ENCODE measurements around the gene ABHD16B. TPM values are rescaled to one million over a fixed set of nuclear protein-coding genes. Genes with fewer than 3 reads are reported as not detected.

The ABHD16B gene
- total and polyA plus RNA-seq, 2 donors (not counting 1 experiment from before 2014, with no cell fraction given), result not detected

DNA sequence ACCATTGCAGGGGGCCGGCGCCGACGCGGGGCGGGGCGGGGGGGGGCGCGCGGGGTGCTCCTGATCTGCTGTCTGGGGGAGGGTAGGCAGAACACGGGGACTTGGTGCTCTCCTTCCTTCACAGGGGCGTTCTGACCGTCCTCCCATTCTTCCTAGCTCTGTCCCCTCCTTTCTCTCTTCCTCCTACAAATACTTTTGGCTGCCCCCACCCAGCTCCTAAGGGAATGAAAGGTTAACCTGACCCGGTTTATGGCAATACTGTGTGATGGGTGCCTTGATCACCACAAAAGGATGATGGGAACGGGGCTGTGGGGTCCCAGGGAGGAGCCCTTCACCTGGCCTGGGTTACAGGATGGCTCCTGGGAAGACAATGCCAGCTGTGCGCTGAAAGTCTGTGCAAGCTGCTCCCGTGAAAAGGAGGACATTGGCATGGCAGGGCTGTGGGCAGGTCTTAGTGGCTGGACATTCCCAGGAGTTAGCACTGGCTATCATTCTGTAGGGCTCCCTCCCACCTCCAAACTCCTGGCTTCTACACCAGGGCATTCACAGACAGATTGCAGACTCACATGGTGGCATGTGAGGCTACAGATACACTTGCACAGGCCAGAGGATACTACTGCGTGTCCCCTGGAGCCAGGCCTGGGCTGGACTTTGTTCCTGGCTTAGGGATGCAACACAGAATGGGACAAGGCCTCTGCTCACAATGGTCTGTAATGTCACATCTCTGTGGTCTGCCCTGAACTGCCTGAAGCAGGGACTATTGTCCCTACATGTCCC lies 1.9 kb downstream of the ABHD16B start:
- H3K4me1 Mint-ChIP-seq, result peaks cover 36% of the 10 kb centered on the region
- no peaks in the 10 kb centered on the region for H3K27me3 ChIP-seq (replicated peaks in 1 of 4; ENCODE audit: control extremely low read depth in 1 of 4, control insufficient read depth in 3 of 4, insufficient read depth in 4 of 4, low read length in 3 of 4)
- TF ChIP-seq, protein P1, sequence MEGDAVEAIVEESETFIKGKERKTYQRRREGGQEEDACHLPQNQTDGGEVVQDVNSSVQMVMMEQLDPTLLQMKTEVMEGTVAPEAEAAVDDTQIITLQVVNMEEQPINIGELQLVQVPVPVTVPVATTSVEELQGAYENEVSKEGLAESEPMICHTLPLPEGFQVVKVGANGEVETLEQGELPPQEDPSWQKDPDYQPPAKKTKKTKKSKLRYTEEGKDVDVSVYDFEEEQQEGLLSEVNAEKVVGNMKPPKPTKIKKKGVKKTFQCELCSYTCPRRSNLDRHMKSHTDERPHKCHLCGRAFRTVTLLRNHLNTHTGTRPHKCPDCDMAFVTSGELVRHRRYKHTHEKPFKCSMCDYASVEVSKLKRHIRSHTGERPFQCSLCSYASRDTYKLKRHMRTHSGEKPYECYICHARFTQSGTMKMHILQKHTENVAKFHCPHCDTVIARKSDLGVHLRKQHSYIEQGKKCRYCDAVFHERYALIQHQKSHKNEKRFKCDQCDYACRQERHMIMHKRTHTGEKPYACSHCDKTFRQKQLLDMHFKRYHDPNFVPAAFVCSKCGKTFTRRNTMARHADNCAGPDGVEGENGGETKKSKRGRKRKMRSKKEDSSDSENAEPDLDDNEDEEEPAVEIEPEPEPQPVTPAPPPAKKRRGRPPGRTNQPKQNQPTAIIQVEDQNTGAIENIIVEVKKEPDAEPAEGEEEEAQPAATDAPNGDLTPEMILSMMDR (IDR thresholded peaks at IDR 0.05), result no peak
- TF ChIP-seq EZH2 (IDR thresholded peaks at IDR 0.05; ENCODE audit: borderline replicate concordance, insufficient read depth, low read depth, low read length, poor library complexity, severe bottlenecking), result no peak
- H3K27ac Mint-ChIP-seq, result peak overlapping the region; percentile 97
- CTCF ChIA-PET, result interaction anchor here (0.7 to 4.4 kb wide), 13 partner anchors 75 to 369 kb away, joined by 3 to 29 read pairs (median 8); partner anchors contain the start of genes ARFRP1, PRPF6, PTK6 and RTEL1
- H3K4me1 ChIP-seq (ENCODE audit: control insufficient read depth in 2 of 2, insufficient read depth in 2 of 2, low read length in 2 of 2), result peaks cover 26 to 31% of the 10 kb centered on the region in 2 donors
- peak overlapping the region; percentile 94 for H3K4me3 Mint-ChIP-seq
- H3K27ac ChIP-seq (ENCODE audit: low read length in 2 of 2), result peak overlapping the region; percentile 89 to 90
- H3K27me3 Mint-ChIP-seq, result no peaks in the 10 kb centered on the region
- POLR2A ChIA-PET, result interaction anchor here (2.3 kb wide), 1 partner anchor 325 kb away, joined by 16 read pairs; the partner anchor contains the start of gene PTK6
- intact Hi-C loops (cut with micrococcal nuclease), result no loop called here
- peaks cover 0 to 7% of the 10 kb centered on the region in 2 experiments for H3K36me3 ChIP-seq (replicated peaks in 1 of 2; ENCODE audit: control extremely low read depth in 1 of 2, control insufficient read depth in 1 of 2, extremely low read depth in 1 of 2, insufficient read depth in 2 of 2, low read length in 1 of 2)
- no peak for DNase-seq
- peak overlapping the region; percentile 85 for H3K9ac ChIP-seq (ENCODE audit: low read length)
- H2AFZ ChIP-seq (ENCODE audit: insufficient read depth, low read depth, low read length, poor library complexity, severe bottlenecking), result peak overlapping the region; percentile 85
- H3K9me3 ChIP-seq (ENCODE audit: control extremely low read depth in 1 of 3, control insufficient read depth in 2 of 3, insufficient read depth in 1 of 3, low read length in 2 of 3), result no peaks in the 10 kb centered on the region
- peak overlapping the region; percentile 39 to 97 (median 86) for H3K4me3 ChIP-seq (ENCODE audit: control extremely low read depth in 1 of 5, extremely low read depth in 1 of 5, insufficient read depth in 1 of 5, low read depth in 2 of 5, low read length in 4 of 5)
- peaks cover 4% of the 10 kb centered on the region for H4K20me1 ChIP-seq (ENCODE audit: control insufficient read depth, insufficient read depth, low read length, poor library complexity, severe bottlenecking)
- WGBS (ENCODE audit: insufficient coverage), result 83% methylated on average over 5 of the region's 18 CpGs
- H3K79me2 ChIP-seq (ENCODE audit: control insufficient read depth, insufficient read depth, low read length), result peaks cover 35% of the 10 kb centered on the region
- no peaks in the 10 kb centered on the region for H3K9me3 Mint-ChIP-seq (ENCODE audit: insufficient read depth)
- H3K4me2 ChIP-seq (replicated peaks; ENCODE audit: low read depth, low read length, poor library complexity, severe bottlenecking), result peak overlapping the region; percentile 94
- no peak for ATAC-seq (ENCODE audit: low read depth)
